Heart left ventricle (tissue), 16 donors: Measurements from ENCODE around the gene RNF144B. TPM values are rescaled to one million over a fixed set of nuclear protein-coding genes. Genes with fewer than 3 reads are reported as not detected.

Source experiments
- ATAC-seq, 4 donors: fragments of 200-7000 bp; cut with Tn5 transposase; one replicate each; pipeline ENCODE4 v1.9.1; 2020 to 2022; ENCODE audit warnings: moderate library complexity in 4 of 4, mild to moderate bottlenecking in 3 of 4, moderate number of reproducible peaks in 1 of 4
- DNase-seq, 5 donors: peaks; one replicate each; pipeline ENCODE4 v3.0.0-alpha.2; 2020
- H3K27ac ChIP-seq, 12 donors: fragments of 200-600 bp; sonication (generic) in 4 of 12; one replicate each; pipeline versions ENCODE4 v1.5.0 to v1.8.0; 2016 to 2022; ENCODE audit warnings: mild to moderate bottlenecking in 2 of 12
- H3K27me3 ChIP-seq, 9 donors: fragments of 200-600 bp; sonication (generic) in 2 of 9; one replicate each; pipeline versions ENCODE4 v1.5.1 to v1.8.0; 2016 to 2022; ENCODE audit warnings: mild to moderate bottlenecking in 3 of 9
- H3K36me3 ChIP-seq, 9 donors: fragments of 200-600 bp; sonication (generic) in 2 of 9; one replicate each; pipeline versions ENCODE4 v1.5.0 to v1.8.0; 2018 to 2022; ENCODE audit warnings: mild to moderate bottlenecking in 2 of 9
- H3K4me1 ChIP-seq, 12 donors: fragments of 200-600 bp; sonication (generic) in 4 of 12; one replicate each; pipeline versions ENCODE4 v1.5.0 to v1.8.0; 2016 to 2022; ENCODE audit warnings: mild to moderate bottlenecking in 3 of 12
- H3K4me3 ChIP-seq, 12 donors: fragments of 200-600 bp; sonication (generic) in 4 of 12; one replicate each; pipeline versions ENCODE4 v1.5.0 to v1.8.0; 2017 to 2022; ENCODE audit warnings: mild to moderate bottlenecking in 9 of 12, moderate library complexity in 4 of 12
- H3K9me3 ChIP-seq, 12 donors: fragments of 200-600 bp; sonication (generic) in 4 of 12; one replicate each; pipeline versions ENCODE4 v1.5.0 to v1.8.0; 2016 to 2022; ENCODE audit warnings: mild to moderate bottlenecking in 1 of 12
- POLR2A ChIP-seq, 2 donors: fragments of 450-650 bp; IDR thresholded peaks; one replicate each; pipeline ENCODE4 v1.6.1; 2017; ENCODE audit warnings: antibody characterized with exemption in 2 of 2, mild to moderate bottlenecking in 2 of 2, moderate library complexity in 2 of 2
- WGBS, 4 donors: extraction: QIAGEN DNeasy Blood & Tissue Kit in 2 of 4; methylation state at CpG; one replicate each; pipeline versions ENCODE4 v1.1.5 to v1.1.7; 2013 to 2018; 5-methylcytosine and 5-hydroxymethylcytosine counted together
- intact Hi-C, 10 donors: fragments of 100-400 bp; cut with DNase I; formaldehyde crosslinking; loops; one replicate each; pipeline versions ENCODE4 v1.11.1 to v1.14.2; 2022
- polyA plus RNA-seq, 2 donors: library from polyadenylated mRNA; stranded (reverse); fragments of 200-250 nt; gene quantifications; one replicate each; pipeline ENCODE4 v1.2.3, GENCODE V29; 2013
- total RNA-seq, 9 donors: library from RNA; depleted of rRNA in 2 of 9; stranded (reverse); fragments of >200 nt in 2 of 9; fragmentation: NEBNext Ultra II Directional in 3 of 9; extraction: Animal tissue kit (Norgen Biotek cat#: 25700) in 3 of 9; gene quantifications; one replicate each; pipeline versions ENCODE4 v1.1.0 to v1.2.4, GENCODE V29; 2016 to 2023
- TF ChIP-seq, protein P1 (sequence below), 12 donors: fragments of 200-600 bp; sonication (generic) in 4 of 12; IDR thresholded peaks; one replicate each; pipeline versions ENCODE4 v1.5.0 to v1.8.0; 2018 to 2022; ENCODE audit warnings: antibody characterized with exemption in 12 of 12, mild to moderate bottlenecking in 5 of 12
- donor health status: ischemic (EF 13 %, LVEDD 7.1; RV severe dilation, severe dysfunction).
- donor health status: healthy with polysubstance abuse.
- donor health status: DM: no; HTN: yes; CAD: no.
- donor health status: DM: no; HTN: no; CAD: no.
- donor health status: ischemic (EF 25% LVEDD 6.9; RV normal size, moderate dysfunction).
- donor health status: ischemic (EF 25% LVEDD 5.7; RV mildly dilated, moderate dysfunction).
- donor health status: healthy.
- donor health status: DM: yes; HTN: yes; CAD: no.
- donor health status: ischemic (EF 35%, LVEDD 5.7; RV mildly dilated, moderate dysfunction).
- donor health status: nonischemic (EF 11% LVEDD 7.7; RV severe dilation, severe dysfunction).
- donor health status: DM: yes; HTN: yes; CAD: no.
- donor health status: PGD.
- donor health status: ischemic (EF 29% LVEDD 5.4; RV normal size, mild dysfunction).
- donor health status: nonischemic (EF 23%, LVEDD 6.1; RV moderate dilation, normal function).

Gene RNF144B
- total and polyA plus RNA-seq, 11 donors = 6.1 to 20.7 (median 9.6) TPM

DNA sequence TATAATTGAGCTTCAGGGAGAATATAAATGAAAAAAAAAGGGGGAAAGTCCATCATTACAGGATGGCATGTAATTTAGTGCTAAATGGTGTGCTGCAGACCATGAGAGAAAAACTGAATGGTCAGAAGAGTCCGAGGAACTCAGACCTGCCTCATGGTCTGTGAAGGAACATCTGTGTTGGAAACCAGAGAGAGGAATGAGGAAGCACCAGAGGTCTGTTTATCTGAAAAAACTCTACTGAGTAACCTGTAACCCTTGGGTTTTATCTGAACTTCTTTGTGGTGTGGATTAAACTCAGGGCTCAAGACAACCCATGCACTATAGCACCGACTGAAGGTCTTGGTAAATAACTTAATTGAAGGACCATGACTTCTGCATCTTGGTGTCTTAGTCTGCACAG lies 108.1 kb downstream of the RNF144B start:
- Histone ChIP-seq H3K4me3 (no peak overlapping the region), H3K27ac (no peak overlapping the region), H3K36me3 (no peaks in the 10 kb centered on the region), H3K9me3 (no peaks in the 10 kb centered on the region), H3K27me3 (no peaks in the 10 kb centered on the region), H3K4me1 (no peaks in the 10 kb centered on the region)
- 80 to 89% (median 85%) methylated on average over 2 of the region's 2 CpGs for WGBS, 4 donors
- no peak for ATAC-seq
- TF ChIP-seq, protein P1, sequence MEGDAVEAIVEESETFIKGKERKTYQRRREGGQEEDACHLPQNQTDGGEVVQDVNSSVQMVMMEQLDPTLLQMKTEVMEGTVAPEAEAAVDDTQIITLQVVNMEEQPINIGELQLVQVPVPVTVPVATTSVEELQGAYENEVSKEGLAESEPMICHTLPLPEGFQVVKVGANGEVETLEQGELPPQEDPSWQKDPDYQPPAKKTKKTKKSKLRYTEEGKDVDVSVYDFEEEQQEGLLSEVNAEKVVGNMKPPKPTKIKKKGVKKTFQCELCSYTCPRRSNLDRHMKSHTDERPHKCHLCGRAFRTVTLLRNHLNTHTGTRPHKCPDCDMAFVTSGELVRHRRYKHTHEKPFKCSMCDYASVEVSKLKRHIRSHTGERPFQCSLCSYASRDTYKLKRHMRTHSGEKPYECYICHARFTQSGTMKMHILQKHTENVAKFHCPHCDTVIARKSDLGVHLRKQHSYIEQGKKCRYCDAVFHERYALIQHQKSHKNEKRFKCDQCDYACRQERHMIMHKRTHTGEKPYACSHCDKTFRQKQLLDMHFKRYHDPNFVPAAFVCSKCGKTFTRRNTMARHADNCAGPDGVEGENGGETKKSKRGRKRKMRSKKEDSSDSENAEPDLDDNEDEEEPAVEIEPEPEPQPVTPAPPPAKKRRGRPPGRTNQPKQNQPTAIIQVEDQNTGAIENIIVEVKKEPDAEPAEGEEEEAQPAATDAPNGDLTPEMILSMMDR (IDR thresholded peaks at IDR 0.05) = no peak
- TF ChIP-seq POLR2A (IDR thresholded peaks at IDR 0.05) = no peak
- no peak for DNase-seq
- intact Hi-C loops = no loop called here

DNA sequence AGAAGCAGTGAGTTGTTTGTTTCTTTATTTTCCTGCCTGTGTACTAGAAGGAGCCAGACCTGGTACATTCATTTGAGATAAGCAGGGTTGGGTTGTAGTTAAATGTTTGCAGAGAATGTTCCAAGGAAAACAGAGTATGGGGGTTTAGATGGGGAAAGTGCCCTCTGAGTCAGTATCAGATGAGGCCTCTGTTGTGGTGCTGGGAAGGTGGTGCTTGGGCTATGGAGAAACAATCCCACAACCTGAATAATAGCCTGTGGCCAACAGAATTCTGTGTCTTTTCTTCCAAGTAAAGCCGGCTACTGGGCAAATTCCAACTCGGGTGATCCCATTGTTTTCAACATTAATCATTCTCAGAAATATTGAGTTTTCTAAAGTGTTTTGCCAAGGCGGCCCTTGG lies 109.3 kb downstream of the RNF144B start:
- WGBS, 4 donors = 85 to 93% (median 88%) methylated on average over 3 of the region's 3 CpGs
- intact Hi-C loops = no loop called here
- H3K27ac ChIP-seq = no peak overlapping the region
- TF ChIP-seq, protein P1 (IDR thresholded peaks at IDR 0.05) = no peak
- no peak for TF ChIP-seq POLR2A (IDR thresholded peaks at IDR 0.05)
- ATAC-seq = no peak
- peaks cover 0 to 9% (median 0%) of the 10 kb centered on the region in 12 donors for H3K4me1 ChIP-seq
- no peak overlapping the region for H3K4me3 ChIP-seq
- H3K27me3 ChIP-seq = no peaks in the 10 kb centered on the region
- no peaks in the 10 kb centered on the region for H3K9me3 ChIP-seq
- H3K36me3 ChIP-seq = no peaks in the 10 kb centered on the region
- no peak for DNase-seq

DNA sequence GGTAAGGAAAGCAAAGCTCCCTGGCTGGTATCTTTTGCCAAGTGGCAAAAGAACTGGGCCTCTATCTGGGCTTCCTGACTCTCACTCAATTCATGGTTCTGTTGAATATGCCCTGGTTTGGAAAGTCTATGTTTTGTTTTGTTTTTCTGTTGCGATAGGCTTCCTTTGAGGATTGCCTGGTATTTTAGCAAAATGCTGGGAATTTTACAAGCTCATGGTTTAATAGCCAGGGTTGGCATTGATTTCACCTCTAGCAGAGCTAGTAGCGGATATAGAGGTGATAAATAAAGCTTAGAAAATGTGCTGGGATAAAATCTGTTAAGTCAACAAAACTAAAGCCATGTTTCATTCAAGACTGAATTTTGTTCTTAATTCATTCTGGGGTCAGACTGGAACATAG lies 109.9 kb downstream of the RNF144B start:
- no peak for DNase-seq
- TF ChIP-seq POLR2A (IDR thresholded peaks at IDR 0.05) = no peak
- TF ChIP-seq, protein P1 (IDR thresholded peaks at IDR 0.05) = no peak
- intact Hi-C loops = no loop called here
- no peak overlapping the region for H3K4me3 ChIP-seq
- H3K27me3 ChIP-seq = no peaks in the 10 kb centered on the region
- no peak for ATAC-seq
- WGBS, 4 donors = 92 to 96% (median 93%) methylated on average over 2 of the region's 2 CpGs
- no peaks in the 10 kb centered on the region for H3K9me3 ChIP-seq
- H3K27ac ChIP-seq = no peak overlapping the region
- H3K36me3 ChIP-seq = no peaks in the 10 kb centered on the region
- H3K4me1 ChIP-seq = peaks cover 0 to 13% (median 0%) of the 10 kb centered on the region in 12 donors

DNA sequence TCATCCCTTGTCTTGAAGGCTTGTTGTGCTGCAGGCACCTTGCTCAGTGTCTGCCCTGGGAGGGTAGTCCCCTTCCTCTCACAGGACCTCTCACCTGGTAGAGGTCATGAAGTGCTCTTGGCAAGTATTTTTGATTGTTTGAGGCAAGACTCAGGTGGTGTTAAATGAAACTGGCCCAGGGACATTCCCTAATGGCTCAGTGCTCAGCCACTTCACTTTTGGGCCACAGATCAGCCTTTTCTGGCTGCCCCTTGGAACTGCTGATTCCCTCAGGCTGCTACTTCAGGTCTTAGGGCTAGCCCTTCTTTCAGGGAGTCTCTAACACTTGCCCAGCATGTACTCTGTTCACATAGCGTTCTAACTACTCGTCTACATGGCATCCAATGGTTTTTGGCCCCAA lies 111.3 kb downstream of the RNF144B start:
- intact Hi-C loops = no loop called here
- DNase-seq (no peak), ATAC-seq (no peak)
- WGBS, 4 donors = 48 to 83% (median 59%) methylated on average over 2 of the region's 2 CpGs
- no peaks in the 10 kb centered on the region for H3K27me3 ChIP-seq
- H3K4me1 ChIP-seq = peaks cover 0 to 27% (median 0%) of the 10 kb centered on the region in 12 donors
- H3K36me3 ChIP-seq = no peaks in the 10 kb centered on the region
- TF ChIP-seq, protein P1 (IDR thresholded peaks at IDR 0.05) = no peak
- TF ChIP-seq POLR2A (IDR thresholded peaks at IDR 0.05) = no peak
- no peaks in the 10 kb centered on the region for H3K9me3 ChIP-seq
- no peak overlapping the region for H3K4me3 ChIP-seq
- no peak overlapping the region for H3K27ac ChIP-seq
